GM19238 (cell line): ENCODE results near the gene CEP68.
"Not testable (repeated sequence)": the region's sequence is repeated elsewhere in the genome, so short reads cannot be mapped to it uniquely, and the experiment has no call there.

Experiments used
- DNase-seq: peaks from one replicate; pipeline ENCODE4 v3.0.0; 2011; ENCODE audit warnings: low spot score; ENCODE audit not compliant: insufficient read length

CEP68 gene

DNA sequence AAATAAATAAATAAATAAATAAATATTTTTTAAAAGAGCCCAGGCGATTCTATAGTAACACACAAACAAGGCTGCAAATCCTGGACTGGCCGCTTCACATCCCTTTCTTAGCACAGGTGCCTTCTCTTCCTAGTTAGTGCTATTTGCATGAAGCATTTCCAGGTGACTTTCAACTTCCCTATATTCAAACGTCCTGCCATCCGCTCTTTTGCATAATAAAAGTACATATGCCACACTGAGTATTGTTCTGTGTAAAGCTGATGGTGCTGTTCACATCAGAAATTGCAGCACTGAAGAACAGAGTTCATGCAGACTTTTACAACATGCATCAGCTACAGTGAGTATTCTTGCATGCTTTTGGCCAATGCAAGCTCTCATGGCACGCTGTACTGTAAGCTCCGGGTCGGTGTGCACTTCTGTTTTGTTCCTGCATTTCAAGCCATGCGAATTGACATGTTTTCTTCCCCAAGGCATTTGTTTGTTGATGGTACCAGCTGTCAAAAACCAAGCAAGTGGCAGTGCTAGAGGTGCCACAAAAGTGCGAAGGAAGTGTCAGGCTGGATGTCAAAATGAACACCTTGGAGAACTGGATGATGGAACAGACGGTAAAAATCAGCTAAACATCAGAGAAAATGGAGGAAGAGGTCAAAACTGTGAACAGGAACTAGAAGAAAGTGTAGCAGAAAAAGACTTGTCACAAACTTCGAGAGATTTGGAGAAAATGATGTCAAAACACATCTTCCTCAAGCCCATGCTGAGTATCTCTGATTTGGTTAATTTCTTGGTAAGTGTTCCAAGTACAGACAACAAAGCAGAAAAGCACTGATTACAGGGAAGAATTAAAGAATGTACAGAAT lies 25.5 kb upstream of the CEP68 start:
- no peak for DNase-seq

DNA sequence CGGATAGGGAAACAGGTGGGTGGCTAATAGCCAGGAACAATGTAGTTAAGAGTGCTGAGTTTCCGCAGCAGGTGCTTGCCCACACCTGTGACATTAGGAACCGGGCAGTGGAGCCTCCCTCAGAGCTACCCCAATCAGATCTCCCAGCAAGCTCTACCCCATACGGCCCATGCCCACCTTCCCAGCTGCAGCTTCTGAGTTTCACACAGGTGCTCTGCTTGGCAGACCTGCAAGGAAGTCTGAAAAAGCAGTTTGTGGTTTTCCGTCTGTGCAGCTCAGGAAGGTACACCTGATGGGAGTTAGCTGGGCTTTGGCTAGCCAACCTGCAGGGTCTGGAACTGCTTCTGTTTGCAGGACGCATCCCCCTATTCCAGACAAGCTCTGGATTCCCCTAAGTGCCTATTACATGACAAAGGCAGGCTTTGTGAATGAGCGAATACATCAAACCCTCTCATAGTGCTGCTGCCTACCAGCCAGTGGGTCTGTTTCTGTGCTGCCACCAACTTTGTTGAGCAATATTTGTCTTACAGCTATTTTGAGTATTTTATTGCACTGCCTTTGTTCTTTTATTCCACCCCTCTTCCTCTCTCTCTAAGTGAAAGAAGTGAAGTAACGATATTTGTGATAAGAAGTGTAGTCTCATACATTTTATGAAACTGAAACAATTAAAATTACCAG lies 24.7 kb upstream of the CEP68 start:
- DNase-seq: no peak

DNA sequence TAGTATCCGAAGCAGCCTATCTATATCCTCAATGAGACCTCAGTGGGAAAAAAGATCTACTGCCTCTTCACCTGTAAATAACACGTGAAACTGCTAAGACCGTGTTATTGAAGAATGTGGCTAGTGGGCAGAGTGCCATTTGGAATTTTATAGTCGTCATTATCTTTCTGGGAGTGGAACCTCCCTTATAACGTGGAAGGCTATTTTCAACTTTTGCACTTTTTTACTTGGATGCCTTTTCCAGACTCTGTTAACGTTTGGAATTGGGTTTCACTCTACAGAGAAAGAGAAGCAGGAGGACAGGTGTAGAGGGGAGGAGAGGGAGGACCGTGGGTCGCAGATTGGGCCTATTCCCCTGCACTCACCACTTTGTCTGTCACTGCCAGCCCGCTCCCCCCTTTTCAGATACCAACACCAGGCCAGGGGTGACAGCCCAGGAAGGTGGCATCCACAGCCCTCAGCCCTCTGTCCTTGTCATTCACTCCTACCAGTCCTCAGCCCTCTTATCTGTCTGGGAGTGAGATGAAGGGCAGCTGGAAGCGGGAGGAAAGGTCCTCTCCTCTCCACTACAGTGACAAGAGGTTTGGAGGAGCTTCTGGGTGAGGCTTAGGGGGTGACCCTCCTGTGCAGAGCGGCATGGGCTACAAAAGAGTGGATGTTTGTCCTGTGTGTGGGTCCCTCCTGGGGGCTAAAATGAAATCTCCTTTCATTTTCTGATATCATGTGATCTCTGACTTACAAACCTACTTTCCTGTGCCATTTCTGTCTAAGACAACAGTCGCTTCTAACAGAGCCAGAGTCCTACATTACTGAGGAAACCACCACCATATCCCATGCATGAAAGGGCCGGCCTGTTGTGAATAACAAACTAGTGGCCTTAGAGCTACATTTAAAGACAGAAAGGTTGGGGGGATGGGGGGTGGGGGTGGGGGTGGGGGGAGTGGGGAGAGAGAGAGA lies 23.9 kb upstream of the CEP68 start:
- DNase-seq: no peak

DNA sequence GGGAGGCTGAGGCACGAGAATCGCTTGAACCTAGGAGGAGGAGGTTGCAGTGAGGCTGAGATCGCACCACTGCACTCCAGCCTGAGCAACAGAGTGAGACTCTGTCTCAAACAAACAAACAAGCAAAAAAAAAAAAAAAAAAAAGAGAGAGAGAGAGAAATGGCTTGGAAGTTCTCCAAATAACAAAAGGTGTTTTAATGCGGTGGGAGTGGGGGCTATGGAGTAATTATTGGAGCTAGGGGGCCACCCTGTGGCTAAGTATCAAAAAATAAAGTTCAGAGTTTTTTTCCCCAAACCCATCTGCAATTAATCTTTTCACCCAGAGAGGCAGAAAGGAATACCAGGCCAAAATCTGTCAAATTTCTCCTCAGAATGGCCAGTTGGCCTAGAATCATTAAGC lies 23.0 kb upstream of the CEP68 start:
- DNase-seq: no peak

DNA sequence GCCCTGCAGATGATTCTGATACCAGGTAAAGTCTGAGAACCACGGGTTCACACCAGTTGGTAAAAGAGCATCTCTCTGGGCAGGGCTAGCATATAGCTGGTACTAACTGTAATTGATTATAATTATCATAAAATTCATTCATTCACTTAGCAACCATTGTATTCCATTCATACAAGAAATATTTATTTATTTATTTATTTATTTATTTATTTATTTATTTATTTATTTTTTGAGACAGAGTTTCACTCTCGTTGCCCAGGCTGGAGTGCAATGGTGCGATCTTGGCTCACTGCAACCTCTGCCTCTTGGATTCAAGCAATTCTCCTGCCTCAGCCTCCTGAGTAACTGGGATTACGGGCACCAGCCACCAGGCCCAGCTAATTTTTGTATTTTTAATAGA lies 22.5 kb upstream of the CEP68 start:
- DNase-seq: not testable (repeated sequence)

DNA sequence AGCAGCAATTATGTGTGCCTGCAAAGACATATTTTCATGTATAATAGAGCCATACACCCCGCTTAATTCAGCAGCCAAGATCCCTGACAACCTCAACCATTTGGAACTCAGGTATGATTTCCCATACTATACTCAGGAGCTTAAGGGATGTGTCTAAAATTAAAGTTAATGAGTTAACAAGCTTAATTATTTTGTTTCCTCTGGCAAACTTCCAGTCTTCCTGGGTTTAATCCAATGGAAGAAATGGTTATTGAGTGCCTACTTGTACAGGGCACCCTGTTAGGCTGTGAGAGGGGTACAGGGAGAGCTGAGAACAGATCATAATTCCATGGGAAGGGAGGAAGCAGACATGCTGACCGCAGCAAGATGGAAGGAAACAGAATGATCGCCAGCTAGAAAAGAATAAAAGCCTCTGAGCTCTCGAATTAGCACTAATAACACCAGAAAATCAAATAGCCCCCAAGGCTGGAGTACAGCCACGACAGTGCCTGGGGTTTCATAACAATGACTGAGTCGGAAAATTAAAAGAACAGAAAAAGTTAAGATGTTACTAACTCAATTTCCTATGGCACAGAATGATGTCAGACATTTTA lies 20.8 kb upstream of the CEP68 start:
- DNase-seq: no peak

DNA sequence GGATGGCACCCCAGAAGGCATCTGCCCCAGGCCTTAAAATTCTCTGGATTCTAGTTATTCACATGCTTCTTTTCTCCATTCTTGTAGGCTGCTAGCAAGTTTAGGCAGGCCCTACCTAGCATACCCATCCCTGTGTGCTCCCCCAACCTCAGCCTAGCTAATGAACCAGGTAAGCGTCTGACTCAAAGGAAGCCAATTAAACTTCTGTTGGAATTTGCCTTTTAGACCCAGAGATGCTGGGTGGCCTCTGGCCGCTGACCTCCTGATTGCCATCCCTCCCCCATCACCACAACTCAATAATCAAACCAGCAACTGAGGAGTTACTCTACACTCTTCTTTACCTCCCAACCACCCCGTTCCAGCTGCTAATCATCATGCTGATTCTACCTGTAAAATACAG lies 19.0 kb upstream of the CEP68 start:
- no peak for DNase-seq

DNA sequence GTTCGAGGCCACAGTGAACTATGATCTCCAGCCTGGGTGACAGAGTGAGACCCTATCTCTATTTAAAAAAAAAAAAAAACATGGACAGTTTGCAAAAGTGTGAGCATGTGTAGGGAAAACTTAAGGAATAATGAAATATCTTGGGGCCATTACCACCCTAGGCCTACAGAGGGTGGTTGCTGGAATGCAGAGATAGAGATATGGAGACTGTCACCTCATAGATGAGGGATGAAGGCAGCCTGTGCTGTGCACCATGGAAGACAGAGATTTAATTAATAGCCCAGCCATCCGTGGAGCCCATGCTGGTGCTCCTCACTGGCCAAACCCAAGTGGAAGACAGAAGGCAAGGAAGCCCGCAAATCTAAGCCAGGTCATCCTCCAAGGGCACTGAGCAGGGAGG lies 16.6 kb upstream of the CEP68 start:
- DNase-seq: no peak

DNA sequence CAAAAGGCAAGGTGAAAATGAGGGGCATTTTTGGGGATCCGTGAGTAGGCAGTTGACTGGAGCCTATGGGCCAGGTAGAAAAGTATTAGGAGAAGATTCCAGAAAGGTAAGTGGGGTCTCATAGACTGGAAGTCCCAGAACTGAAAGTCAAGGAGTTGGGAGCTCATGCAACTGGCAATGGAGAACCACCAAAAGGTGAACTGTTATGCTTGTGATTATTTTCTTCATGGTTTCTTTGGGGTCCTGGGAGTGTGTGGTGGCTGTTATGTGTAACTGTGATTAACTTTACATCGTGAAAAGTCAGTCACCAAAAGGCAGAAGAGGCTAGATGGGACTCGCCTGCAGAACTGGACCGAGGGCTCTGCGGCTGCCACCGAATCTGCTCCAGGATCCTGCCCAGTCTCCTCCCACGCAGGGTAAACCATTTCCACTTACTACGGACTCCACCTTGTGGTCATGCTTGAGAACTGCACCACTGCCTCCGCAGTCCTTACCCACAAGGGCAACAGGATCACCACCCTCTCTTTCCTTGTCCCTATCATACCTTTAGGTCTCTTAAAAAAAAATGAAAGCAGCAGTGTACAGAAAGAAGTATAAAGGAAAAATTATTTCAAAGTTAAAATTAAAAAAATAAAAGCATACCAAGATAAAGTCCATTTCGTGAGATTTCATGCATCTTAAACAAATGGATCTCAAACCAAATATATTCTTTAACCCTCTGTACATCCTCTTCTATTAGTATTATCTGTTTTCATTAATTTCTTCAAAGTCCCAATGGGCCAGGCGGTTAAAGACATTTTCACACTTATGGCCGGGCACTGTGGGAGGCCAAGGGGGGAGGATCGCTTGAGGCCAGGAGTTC lies 15.6 kb upstream of the CEP68 start:
- DNase-seq: peak; percentile 60

DNA sequence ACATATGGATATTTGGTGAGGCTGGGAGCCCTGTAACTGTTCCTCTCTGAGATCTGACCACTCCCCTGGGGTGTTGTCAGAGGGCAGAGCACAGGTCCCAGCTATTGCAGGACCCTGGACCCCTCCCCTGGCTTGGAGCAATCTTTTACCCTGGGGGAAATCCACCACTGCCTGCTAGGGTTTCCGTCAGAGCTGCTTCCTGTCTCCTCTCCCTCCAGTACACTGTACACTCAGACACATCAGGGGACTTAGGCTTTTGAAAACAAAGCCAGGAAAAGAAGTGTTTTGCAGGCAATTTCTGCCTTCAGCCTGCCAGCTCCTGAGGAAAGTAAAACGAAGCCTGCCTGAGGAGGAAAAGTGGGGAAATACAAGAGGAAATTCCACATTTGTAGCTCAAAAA lies 13.2 kb upstream of the CEP68 start:
- no peak for DNase-seq

DNA sequence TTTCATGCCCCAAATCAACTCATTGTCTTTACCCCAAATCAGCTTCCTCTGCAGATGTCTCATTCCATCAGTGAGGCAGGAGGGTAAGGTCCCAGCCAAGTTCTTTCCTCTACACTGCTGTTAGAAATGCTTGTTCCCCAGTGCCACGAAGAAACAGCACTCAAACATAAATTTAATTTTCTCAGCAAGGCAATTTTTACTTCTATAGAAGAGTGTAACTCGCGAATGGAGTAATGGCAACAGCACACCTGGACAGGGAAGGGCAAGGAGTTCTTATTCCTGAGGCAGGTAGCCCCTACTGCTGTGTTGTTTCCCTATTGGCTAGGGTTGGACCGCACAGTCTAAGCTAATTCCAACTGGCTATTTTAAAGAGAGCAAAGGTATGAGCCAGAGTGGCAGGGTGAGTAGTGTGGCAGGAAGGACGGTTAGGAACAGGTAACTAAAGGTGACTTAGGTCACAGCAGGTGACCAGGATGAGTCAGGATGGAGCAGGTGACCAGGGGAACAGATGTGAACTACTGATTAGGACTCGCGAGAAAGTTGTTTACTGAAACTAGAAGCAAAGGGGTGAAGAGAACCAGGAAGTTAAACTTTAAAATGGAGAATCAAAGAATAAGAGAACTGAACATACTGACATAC lies 12.0 kb upstream of the CEP68 start:
- DNase-seq: no peak

DNA sequence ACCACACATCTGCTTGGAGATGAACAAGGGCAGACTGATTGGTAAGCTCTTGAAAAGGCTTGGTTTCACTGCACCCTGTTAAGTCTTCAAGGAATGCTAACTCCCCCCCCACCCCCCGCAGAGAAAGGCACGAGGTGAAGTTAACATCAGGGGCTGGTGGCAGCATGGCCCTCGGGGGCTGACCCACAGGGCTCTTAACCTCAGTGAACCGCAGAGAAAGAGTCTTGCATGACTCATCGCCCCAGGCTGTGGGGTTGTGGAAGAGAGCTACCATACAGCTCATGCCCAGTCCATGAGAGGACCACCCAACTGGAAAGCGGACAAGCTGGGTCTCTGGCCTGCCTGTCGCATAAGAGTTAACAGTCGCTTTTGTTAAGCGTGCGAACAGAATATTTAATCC lies 10.6 kb upstream of the CEP68 start:
- DNase-seq: no peak

DNA sequence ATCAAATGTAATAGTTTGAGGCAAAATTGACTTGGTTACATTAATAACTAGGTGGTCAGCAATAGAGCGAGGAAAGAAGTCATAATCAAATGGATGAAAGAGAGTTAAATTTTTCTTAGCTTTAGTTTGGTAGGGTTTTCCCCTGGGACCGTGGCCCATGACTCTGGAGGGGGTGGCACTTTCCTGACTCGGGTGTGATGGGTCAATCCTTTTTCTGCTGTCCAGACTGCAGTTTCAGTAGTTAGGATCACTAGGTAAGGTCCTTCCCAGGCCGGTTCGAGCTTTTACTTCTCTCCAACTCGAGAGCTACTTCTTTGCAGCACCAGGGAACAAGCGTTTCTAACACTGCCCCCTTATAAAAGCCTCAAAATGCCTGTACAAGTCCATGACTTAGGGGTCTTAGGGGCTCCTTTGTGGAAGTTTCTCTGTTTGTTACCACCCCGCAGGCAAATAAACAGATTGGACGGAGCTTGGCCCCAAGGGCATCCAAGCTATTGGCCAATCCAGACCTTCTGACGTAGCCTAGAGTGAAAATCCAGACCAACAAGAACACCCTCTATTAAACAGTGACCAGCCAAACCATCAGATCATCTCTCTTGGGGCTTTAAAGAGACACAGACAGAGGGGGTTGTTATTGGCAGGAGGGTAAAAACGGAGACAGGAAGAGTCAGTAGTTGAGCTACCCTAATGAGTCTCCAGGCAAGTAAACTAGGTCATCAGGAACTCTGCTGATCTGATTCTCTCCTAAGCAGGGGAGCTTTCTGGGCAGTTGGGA lies 9.4 kb upstream of the CEP68 start:
- DNase-seq: no peak

DNA sequence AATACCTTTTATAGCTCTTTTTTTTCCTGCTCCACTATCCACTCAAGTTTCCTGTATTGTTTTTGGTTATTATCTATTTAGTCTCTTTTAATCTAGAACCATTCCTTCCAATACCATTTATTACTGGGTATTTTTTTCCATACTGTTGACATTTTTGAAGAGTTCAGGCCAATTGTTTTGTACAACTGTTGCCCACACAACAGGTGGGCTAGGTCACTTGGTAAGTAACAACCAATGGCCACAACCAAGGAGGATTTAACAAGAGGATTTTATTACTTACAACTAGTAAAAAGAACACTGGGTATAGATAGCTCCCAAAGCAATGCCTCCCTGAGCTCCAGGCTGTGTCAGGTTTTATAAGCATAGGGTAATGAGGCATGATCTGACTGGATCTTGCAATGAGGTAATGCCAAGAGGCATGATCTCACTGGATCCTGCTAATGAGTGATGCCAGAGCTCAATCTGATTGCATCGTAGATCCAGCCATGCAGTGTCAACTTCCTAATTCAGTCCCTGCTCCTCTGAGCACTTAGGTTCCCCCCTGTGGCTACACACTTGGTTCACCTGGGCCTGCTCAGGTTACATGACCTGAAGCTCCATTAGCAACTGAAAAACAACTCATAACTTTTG lies 7.1 kb upstream of the CEP68 start:
- DNase-seq: no peak

DNA sequence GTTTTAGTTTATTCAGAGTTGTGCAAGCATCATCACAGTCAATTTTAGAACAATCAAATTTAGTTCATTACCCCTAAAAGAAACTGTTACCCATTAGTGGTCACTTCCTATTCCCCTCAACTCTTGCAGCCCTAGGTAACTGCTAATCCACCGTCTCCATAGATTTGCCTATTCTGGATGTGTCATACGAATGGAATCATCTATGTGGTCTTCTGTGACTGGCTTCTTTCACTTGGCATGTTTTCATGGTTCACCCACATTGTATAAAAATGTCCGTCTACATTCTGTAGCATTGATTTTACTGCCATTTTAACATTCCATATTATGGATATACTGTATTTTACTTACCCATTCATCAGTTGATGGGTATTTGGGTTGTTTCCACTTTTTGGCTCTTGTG lies 5.3 kb upstream of the CEP68 start:
- no peak for DNase-seq

DNA sequence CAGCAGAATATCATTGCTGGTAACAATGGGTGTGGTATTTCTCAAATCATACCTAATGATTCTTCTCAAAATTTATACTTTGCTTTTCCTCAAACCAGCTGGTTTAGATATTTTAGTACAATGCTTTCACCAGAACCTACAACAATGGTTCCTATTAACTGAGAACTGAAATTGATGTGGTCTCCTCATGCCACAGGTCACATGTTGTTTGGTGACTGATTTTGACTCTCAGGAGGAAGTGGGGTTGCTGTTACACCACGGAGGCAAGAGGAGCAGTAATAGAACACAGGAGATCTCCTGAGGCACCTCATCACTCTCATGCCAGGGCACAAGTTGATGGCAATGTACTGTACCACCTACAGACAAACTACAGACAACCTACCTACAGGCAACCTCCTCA lies 3.0 kb upstream of the CEP68 start:
- peak; percentile 73 for DNase-seq

DNA sequence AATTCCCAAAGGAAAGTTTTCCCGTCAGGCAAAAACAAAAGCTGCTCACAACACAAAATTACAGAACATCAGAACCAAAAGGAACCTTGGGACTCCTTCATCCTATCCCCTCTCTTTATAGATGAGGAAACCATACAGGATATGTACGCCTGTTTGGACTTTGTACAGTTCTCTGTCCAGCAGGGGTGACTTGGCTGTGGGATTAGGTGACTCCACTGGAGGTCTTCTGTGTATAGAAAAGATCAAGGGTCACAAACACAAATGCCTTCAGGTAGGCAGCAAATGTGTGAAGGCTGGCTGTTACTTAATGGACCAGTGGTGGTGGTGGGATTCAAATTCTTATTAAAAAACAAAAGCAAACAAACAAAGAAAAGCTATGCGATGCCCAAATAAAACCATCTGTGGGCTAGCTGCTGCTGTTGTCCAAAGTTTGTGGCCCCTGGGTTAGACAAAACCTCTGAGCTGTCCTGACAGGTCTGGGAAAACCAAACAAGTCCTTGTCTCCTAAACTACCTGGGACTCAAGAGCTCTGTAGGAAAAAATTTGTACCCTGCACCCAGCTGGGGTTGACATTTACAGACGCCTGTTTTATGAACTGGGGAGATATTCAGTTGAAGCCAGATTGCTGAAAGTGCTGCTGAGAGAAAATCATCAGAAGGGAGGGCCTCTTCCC lies 1.3 kb upstream of the CEP68 start:
- no peak for DNase-seq
